ENCODE results near the gene TTLL10.

DNA sequence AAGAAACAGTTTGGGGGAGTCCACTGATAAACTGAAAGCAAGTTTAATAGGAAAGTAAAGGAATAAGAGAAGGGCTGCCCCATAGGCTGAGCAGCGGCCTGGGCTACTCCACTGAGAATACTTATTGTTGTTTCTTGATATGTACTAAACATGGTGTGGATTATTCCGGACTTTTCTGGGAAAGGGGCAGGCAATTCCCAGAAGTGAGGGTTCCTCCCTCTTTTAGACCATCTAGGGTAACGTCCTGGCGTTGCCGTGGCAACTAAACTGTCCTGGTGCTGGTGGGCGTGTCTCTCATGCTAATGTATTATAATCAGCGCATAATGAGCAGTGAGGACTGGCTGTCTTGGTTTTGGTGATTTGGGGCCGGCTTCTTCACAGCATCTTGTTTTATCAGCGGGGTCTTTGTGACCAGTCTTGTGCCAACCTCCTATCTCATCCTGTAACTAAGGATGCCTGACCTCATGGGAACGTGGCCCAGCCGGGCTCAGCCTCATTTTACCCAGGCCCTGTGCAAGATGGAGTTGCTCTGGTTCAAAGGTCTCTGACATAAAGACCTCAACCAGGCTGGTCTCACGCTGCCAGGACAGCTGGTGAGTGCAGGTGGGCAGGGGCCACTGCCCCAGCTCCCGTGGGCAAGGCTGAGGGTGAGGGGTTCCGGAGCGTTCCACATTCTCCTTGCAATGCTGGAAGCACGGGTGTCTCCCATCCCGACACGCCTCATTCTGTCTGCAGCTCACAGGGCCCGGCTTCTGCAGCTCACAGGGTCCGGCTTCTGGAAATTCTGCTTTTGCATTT lies 38.1 kb upstream of the TTLL10 start:
- no peak for TF ChIP-seq POLR2AphosphoS5 (IDR thresholded peaks at IDR 0.05; ENCODE audit: low read depth, low read length)
- no peak for TF ChIP-seq POLR2A (IDR thresholded peaks at IDR 0.05; ENCODE audit: low read depth, low read length)
- TF ChIP-seq TAF1 (IDR thresholded peaks at IDR 0.05; ENCODE audit: borderline replicate concordance, low read depth, low read length): no peak
